NCI-H146 (cell line): ENCODE measurements around the gene NPAS3.

Experiments used
- DNase-seq: peaks from one replicate; lab custom pipeline; 2025; lab: John Stamatoyannopoulos, UW

The NPAS3 gene

DNA sequence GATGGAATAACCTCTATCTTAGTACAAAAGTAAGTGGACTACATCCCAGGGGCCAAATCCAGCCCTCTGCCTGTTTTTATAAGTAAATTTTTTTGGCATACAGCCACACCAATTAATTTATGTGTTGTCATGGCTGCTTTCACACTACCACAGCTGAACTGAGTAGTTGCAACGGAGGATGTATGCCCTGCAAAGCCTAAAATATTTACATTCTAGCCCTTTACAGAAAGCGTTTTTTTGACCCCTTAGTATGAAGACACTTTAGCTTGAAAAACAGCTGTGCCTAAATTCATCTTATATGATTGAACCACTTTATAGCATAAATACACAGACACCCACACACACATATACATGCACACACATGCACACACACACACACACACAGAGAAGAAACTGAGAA, 510.6 kb downstream of the NPAS3 start:
- no peak for DNase-seq

- no peak for DNase-seq
These were observed 511.2 kb downstream of the NPAS3 start for GRCh38 chr14:33449703-33450395.

GRCh38 chr14:33450416-33450815, 511.7 kb downstream of the NPAS3 start:
- DNase-seq = no peak

GRCh38 chr14:33451211-33451610, 512.5 kb downstream of the NPAS3 start:
- DNase-seq = no peak

DNA sequence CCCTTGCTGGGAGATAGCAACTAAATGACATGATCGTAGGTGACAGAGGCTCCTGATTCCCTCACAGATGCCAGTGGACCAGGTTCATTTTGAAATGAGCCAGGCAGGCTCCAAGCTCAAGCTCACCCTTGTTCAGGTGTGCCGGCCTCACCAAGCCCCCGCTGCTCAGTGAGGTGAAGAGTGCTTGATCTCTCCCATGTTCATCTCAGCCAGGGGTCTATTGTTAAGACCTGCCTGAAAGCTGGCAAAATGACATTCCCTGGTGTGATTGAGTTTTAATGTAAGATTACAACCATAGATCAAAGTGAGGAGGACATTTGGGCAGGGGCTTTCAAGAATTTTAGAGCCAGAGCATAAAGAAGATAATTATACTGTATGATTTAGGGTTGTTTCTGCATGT, 514.3 kb downstream of the NPAS3 start:
- peak; percentile 9 for DNase-seq

- no peak for DNase-seq
These were observed 515.4 kb downstream of the NPAS3 start for GRCh38 chr14:33454022-33454595.

DNA sequence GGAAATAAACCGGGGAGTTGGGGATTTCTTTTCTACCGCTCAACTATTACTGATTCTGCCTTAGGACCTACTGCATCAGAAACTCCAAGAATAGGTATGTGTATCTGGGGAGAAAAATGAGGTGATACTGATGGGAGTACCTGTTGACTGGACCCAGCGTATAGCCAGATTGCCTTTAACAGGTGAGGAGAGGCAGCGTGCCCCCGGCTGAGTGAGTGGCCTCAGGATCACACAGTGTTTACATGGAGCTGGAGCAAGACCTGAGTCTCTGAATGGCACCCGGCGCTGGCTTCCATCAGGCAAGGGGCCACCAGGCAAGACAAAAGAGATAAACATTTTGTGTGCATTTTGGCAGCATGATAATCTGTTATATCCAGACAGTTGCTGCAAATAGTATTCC, 516.0 kb downstream of the NPAS3 start:
- no peak for DNase-seq

DNA sequence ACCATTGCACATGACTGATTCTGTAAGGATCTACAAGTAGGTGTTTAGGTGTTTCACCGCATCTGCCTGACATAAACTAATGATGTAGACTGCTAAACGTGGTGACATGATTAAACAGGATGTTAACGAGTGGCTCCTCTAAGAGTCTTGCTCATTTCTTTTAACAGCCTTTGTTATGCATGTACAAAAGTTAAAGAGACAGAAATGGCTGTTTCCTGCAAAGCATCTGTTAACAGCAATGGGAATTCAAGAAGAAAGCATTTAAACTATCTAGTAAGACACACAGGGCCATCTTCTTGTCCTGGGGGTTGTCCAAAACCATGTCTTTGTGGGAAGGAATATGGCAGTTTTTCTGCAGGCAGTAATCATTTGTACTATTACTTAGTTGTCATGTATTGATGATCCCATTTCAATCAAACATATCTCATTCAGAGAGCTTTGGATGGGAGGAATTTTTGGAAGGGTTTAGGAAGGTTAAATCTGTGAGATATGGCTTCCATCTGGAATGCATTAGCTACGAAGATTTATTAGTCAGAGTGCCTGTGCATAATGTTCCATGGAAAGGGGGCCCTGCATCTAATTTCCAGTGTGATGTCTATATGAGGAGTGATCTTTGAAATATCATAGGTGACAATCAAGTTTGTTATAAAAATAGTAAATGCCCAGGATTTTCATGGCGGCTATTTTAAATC, 517.1 kb downstream of the NPAS3 start:
- no peak for DNase-seq

GRCh38 chr14:33457021-33457420, 518.3 kb downstream of the NPAS3 start:
- no peak for DNase-seq

- DNase-seq = no peak
These were observed 518.9 kb downstream of the NPAS3 start for GRCh38 chr14:33457617-33458016.

- DNase-seq = no peak
These were observed 521.5 kb downstream of the NPAS3 start for GRCh38 chr14:33460164-33460563.

GRCh38 chr14:33461036-33461435, 522.4 kb downstream of the NPAS3 start:
- no peak for DNase-seq

DNA sequence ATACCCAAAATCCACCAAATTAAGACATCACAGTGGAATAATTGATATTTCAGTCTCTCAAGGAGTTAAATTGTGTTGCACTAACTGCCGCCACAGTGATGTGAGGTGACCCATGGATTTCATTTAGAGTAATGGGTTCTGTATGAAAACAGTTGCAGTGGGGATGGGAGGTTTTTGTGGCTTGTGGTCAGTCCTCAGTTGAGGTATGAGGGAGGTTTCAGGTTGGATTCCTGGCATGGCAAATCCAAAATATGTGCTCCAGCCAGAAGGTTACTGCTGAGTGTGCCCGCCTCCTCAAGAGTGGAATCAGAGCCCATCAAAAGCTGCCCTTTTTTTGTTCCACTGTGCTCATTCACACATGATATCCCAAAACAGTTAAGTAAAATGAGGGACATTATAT, 525.1 kb downstream of the NPAS3 start:
- DNase-seq = no peak

GRCh38 chr14:33464254-33464962, 525.7 kb downstream of the NPAS3 start:
- DNase-seq = no peak

DNA sequence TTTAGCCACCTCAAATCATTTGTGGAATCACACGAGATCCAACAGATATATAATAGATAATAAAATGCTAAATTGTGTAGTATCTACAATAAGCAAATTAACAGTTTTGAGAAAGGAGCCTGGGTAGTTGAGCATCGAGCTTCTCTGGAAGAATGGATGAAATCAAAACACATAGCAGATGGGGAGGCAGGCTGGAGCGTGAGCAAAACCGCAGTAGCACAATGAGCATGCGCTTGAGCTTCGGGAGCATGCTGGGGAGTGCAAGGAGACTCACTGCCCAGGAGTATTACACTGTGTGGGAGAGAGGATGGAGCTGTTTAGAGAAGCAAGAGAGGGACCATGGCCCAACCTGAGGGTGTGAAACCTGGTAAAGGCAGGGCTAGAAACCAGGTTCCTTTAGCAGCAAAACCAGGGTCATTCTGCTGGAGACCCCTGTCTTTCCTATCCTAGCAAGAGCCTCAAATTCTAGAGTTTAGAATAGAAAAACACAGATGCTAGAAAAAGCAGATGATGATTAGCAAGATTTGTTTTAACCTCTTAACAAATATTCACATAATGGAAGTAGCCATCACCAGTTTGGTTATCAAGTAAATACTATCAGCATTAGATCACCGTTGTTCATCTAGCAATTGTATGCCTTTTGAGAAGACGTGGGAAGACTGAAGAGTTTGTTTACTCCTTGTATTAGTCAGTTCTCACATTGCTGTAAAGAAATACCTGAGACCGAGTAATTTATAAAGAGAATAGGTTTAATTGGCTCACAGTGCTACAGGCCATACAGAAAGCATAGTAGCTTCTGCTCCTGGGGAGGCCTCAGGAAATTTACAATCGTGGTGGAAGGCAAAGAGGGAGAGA, 527.4 kb downstream of the NPAS3 start:
- no peak for DNase-seq

- DNase-seq = no peak
These were observed 529.3 kb downstream of the NPAS3 start for GRCh38 chr14:33467971-33468370.

- DNase-seq = no peak
These were observed 531.2 kb downstream of the NPAS3 start for GRCh38 chr14:33469898-33470297.

GRCh38 chr14:33471776-33472175, 533.1 kb downstream of the NPAS3 start:
- no peak for DNase-seq

- DNase-seq = peak; percentile 59
These were observed 536.9 kb downstream of the NPAS3 start for GRCh38 chr14:33475623-33476022.

GRCh38 chr14:33477797-33478196, 539.1 kb downstream of the NPAS3 start:
- DNase-seq = no peak

DNA sequence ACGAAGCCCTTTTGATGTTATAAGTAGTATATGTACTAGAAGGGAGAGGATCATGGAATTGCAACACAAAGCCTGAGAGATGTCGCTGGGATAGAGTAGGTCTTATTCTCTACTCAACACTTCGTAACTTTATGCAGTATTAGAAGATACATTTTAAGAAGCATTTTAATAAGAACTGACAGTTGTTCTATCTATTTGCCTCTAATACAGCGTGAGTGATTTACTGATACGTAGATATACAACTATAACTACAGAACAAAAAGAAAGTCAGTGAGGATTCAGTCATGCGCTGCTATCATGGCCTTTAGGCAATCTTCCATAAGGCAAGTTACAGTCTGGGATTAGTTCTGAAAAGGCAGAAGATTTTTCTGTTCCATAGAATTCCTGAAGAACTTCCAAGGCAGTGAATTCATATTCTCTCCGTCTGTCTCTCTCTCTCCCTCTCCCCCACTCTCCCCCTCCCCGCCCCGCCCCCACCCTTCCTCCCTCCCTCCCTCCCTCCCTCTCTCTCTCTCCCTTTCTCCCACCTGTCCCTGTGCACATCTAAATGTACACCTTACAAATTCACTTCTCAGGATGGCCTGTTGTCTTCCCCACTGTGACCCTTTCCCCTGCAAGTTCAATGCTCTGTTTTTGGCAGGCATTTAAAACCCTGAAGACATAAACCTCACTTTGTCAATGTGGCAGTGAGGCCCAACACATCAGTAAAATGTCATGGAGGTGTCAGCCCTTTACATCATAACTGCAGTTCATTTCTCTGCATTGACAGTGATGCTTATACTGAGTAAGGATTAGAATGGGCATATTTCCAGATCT, 541.6 kb downstream of the NPAS3 start:
- DNase-seq = no peak
